Breast epithelium (tissue), 3 donors: ENCODE results near the gene FAM131C.

ENCODE experiments used
- POLR2A ChIP-seq: fragments of 450-650 bp; IDR thresholded peaks from one replicate; pipeline ENCODE4 v1.6.1; 2016; ENCODE audit warnings: antibody characterized with exemption, mild to moderate bottlenecking, moderate library complexity
- POLR2AphosphoS5 ChIP-seq, 3 donors: sonication (generic); formaldehyde crosslinking; IDR thresholded peaks; one replicate each; pipeline ENCODE4 v1.6.1; 2017; ENCODE audit warnings: antibody characterized with exemption in 3 of 3
- TF ChIP-seq, protein P1 (sequence below), 3 donors: fragments of 450-650 bp; IDR thresholded peaks; one replicate each; pipeline ENCODE4 v1.5.1; 2016 to 2017; ENCODE audit warnings: antibody characterized with exemption in 3 of 3, mild to moderate bottlenecking in 3 of 3, moderate library complexity in 3 of 3

DNA sequence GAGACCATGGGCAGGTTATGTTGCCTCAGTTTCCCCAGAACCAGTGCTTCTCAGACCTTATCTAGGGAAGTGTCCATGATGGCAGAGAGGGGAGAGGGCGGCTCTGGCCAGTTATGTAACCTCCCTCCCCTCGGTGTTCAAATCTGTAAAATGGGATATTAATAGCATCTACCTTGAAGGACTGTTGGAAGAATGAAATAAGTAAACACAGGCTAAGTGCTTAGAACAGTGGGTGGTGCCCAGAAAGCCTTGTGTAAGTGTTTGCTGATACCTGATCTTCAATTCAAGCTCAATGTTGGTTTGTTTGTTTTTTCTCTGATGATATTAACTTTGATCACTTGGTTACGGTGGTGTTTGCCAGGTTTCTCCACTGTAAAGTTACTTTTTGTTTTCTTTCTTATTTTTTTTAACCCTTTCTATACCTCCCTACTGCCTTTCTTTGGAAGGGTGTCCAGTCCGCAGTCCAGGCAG lies 47.5 kb upstream of the FAM131C start:
- TF ChIP-seq, protein P1, sequence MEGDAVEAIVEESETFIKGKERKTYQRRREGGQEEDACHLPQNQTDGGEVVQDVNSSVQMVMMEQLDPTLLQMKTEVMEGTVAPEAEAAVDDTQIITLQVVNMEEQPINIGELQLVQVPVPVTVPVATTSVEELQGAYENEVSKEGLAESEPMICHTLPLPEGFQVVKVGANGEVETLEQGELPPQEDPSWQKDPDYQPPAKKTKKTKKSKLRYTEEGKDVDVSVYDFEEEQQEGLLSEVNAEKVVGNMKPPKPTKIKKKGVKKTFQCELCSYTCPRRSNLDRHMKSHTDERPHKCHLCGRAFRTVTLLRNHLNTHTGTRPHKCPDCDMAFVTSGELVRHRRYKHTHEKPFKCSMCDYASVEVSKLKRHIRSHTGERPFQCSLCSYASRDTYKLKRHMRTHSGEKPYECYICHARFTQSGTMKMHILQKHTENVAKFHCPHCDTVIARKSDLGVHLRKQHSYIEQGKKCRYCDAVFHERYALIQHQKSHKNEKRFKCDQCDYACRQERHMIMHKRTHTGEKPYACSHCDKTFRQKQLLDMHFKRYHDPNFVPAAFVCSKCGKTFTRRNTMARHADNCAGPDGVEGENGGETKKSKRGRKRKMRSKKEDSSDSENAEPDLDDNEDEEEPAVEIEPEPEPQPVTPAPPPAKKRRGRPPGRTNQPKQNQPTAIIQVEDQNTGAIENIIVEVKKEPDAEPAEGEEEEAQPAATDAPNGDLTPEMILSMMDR (IDR thresholded peaks at IDR 0.05), result no peak
- TF ChIP-seq POLR2AphosphoS5 (IDR thresholded peaks at IDR 0.05) (no peak), POLR2A (no peak)
